SH-SY5Y (cell line): ENCODE data around the gene TRIM9.

ENCODE experiments used
- GATA2 ChIP-seq: IDR thresholded peaks from 2 replicates; pipeline ENCODE4 v1.6.1; 2011; ENCODE audit warnings: mild to moderate bottlenecking, low read depth, low read length
- GATA3 ChIP-seq: IDR thresholded peaks from 2 replicates; pipeline ENCODE4 v1.6.1; 2011; ENCODE audit warnings: low read depth, mild to moderate bottlenecking, low read length, moderate library complexity

- TF ChIP-seq GATA2 (no peak), GATA3 (no peak)
Measured at GRCh38 chr14:51109651-51110050, 14.7 kb upstream of the TRIM9 start.
